AG04449 (cell line): Measurements from ENCODE around the gene PPP1R14D.

Experiments used
- CTCF ChIA-PET: fragments of 350-600 bp; formaldehyde crosslinking; extraction: SDS; loops from one replicate; lab custom pipeline; 2021; ENCODE audit warnings: antibody characterized with exemption; lab: Yijun Ruan, JAX
- POLR2A ChIA-PET: fragments of 400-600, 350-600 bp; formaldehyde crosslinking; extraction: SDS; loops from one replicate; lab custom pipeline; 2020; ENCODE audit warnings: antibody characterized with exemption, inconsistent platforms; lab: Yijun Ruan, JAX
- DNase-seq: peaks from one replicate; pipeline ENCODE4 v3.0.0-alpha.2; 2010; ENCODE audit warnings: low read depth, low spot score
- H3K4me3 ChIP-seq: 2 replicates; pipeline ENCODE4 v1.5.1; 2011; ENCODE audit warnings: low read depth, mild to moderate bottlenecking, control low read depth, low read length
- TF ChIP-seq, protein P1 (sequence below): IDR thresholded peaks from one replicate; pipeline ENCODE4 v1.5.1; 2011; ENCODE audit warnings: mild to moderate bottlenecking, moderate library complexity, low read length, control low read depth, inconsistent platforms; ENCODE audit not compliant: insufficient read depth; ENCODE audit errors: missing control alignments

The PPP1R14D gene

DNA sequence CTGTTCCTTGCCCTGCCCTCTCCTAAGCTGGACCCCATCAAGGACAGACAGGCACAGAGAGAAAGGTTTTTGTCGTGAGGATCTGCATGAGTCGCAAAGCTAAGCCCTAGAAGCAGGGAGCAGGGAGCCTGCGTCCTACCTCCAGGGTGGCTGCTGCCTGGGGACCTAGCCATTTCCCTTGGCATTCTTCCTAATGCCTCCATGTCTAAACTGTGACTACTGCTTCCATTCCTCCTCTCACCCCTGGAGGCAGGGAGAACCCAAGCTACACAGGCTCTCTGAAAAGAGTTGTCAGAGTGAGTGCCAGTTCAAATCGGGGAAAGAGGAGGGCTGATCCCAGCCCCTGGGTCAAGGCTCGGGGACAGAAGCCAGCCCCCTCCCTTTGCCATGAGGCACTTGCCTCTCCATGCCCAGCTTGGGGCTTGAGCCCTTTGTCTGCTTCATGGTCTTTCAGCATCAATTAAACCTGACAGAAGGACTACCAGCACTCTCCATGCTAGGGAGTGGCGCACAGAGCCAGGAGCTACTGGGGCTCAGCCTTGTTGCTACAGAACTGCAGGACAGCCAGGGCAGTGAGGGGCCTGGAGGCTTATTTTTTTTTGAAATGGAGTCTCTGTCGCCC, 62.2 kb downstream of the PPP1R14D start:
- H3K4me3 ChIP-seq = no peak overlapping the region
- ChIA-PET POLR2A (interaction anchor here (1.1 kb wide), 1 partner anchor 41 kb away, joined by 3 read pairs; the partner anchor contains the start of gene DNAJC17), CTCF (interaction anchor here (0.9 to 2.7 kb wide), 6 partner anchors 12 to 125 kb away, joined by 3 to 9 read pairs (median 6); no protein-coding TSS in a partner anchor)
- DNase-seq = no peak
- TF ChIP-seq, protein P1, sequence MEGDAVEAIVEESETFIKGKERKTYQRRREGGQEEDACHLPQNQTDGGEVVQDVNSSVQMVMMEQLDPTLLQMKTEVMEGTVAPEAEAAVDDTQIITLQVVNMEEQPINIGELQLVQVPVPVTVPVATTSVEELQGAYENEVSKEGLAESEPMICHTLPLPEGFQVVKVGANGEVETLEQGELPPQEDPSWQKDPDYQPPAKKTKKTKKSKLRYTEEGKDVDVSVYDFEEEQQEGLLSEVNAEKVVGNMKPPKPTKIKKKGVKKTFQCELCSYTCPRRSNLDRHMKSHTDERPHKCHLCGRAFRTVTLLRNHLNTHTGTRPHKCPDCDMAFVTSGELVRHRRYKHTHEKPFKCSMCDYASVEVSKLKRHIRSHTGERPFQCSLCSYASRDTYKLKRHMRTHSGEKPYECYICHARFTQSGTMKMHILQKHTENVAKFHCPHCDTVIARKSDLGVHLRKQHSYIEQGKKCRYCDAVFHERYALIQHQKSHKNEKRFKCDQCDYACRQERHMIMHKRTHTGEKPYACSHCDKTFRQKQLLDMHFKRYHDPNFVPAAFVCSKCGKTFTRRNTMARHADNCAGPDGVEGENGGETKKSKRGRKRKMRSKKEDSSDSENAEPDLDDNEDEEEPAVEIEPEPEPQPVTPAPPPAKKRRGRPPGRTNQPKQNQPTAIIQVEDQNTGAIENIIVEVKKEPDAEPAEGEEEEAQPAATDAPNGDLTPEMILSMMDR = no peak
